ENCODE measurements around the gene ELN.

The ELN gene

DNA sequence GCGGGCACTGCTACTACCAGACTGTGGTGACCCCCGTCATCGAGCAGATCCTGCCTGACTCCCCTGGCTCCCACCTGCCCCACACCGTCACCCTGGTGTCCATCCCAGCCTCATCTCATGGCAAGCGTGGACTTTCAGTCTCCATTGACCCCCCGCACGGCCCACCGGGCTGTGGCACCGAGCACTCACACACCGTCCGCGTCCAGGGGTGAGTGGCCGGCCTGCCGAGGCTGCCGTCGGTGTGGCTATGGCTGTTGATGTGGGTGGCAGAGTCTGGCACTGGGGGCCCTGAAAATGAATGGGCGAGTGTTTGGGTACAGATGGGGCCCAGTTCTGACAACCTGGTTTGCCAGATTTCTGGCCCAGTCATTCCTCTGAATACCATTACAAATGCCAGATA, 71.1 kb downstream of the ELN start:
- no peak for DNase-seq
- in situ Hi-C loops (cut with MboI; ENCODE audit: low pct_unique_long_range_greater_than_20kb, low sequenced_read_pairs): no loop called here

DNA sequence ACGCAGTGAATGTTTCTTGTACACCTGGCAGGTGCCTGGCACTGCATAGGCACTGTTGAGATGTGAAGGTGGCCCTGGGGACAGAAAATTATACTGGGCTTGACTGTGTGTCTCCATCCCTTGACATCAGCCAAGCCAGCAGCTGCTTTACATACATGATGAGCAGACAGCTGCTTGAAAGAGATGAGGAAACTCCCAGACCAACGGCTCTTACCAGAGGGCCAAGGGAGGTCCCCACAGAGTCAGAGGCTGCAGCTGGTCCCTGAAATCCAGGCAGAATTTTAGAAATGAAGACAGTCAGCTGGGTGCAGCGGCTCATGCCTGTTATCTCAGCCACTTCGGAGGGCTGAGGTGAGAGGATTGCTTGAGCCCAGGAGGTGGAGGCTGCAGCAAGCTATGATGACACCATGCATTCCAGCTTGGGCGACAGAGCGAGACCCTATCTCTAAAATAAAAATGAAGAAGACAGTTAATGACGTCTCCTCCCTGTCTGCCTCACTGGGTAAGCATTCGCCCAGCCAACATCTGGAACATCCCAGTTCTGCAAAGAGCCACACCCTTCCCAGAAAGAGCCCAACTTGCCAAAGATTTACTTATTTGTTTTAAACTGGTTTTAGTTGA, 73.2 kb downstream of the ELN start:
- DNase-seq: no peak
- in situ Hi-C loops (cut with MboI; ENCODE audit: low pct_unique_long_range_greater_than_20kb, low sequenced_read_pairs): no loop called here

DNA sequence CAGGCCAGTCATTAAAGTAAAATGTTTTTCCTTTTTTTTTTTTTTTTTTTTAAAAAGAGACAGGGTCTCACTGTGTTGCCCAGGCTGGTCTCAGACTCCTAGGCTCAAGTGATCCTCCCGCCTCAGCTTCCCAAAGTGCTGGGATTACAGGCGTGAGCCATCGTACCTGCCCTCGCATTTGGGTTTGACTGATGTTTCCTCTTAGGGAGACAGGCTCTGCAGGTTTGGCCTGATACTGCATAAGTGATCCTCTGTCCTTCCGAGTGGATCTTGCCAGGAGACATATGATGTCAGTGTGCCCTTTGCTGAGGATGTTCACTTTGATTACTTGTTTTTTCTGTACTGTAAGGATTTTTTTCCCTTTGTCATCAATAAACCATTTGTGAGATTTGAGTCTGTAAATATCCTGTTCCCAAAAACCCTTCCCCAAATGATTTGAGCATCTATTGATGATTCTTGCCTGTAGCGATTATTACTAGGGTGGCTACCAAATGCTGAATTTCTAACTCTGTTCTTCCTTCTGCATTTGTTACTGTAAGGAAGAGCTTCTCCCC, 75.3 kb downstream of the ELN start:
- DNase-seq: no peak
- in situ Hi-C loops (cut with MboI; ENCODE audit: low pct_unique_long_range_greater_than_20kb, low sequenced_read_pairs): no loop called here

DNA sequence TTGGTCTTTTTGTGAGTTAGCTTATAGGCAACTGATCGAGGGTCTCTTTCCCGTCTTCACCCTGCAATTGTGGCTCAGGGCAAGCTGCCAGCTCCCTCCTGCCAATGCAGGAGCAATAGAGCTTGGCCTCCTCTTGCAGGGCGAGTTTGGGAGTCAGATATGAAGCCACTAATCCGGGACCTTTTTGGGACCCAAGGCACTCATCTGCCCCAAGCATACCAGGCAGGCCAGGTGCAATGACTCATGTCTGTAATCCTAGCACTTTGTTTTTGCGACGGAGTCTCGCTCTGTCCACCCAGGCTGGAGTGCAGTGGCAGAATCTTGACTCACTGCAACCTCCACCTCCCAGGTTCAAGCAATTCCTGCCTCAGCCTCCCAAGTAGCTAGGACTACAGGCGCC, 76.7 kb downstream of the ELN start:
- DNase-seq: no peak

DNA sequence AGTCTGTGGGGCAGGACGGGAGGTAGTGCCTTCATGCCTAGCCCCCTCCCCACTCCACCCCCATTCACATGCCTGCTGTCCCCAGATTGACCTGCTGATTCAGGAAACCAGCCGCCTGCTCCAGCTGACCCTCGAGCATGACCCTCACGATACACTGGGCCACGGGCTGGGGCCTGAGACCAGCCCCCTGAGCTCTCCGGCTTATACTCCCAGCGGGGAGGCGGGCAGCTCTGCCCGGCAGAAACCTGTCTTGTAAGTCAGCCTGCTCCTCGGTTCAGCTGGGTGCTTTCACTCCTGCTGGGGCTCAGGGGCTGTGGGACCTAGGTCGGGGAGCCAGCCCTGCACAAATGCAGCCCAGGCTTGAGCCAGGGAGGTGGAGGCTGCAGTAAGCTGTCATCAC, 78.0 kb downstream of the ELN start:
- DNase-seq: no peak
- in situ Hi-C loops (cut with MboI; ENCODE audit: low pct_unique_long_range_greater_than_20kb, low sequenced_read_pairs): no loop called here

More for the DNA sequence above, 76.7 kb downstream of the ELN start:
- in situ Hi-C loops (cut with MboI; ENCODE audit: low pct_unique_long_range_greater_than_20kb, low sequenced_read_pairs): no loop called here

DNA sequence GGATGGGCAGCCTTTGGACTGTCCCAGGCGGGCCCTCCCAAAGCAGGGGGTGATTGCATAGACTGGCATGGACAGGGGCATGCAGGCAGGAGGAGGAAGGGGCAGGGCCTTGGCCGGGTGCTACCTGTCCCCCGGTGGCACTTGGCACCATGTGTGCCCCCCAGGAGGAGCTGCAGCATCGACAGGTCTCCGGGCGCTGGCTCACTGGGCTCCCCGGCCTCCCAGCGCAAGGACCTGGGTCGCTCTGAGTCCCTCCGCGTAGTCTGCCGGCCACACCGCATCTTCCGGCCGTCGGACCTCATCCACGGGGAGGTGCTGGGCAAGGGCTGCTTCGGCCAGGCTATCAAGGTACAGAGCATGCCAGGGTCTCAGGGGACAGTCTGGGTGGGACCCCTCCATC, 78.9 kb downstream of the ELN start:
- in situ Hi-C loops (cut with MboI; ENCODE audit: low pct_unique_long_range_greater_than_20kb, low sequenced_read_pairs): no loop called here
- no peak for DNase-seq

DNA sequence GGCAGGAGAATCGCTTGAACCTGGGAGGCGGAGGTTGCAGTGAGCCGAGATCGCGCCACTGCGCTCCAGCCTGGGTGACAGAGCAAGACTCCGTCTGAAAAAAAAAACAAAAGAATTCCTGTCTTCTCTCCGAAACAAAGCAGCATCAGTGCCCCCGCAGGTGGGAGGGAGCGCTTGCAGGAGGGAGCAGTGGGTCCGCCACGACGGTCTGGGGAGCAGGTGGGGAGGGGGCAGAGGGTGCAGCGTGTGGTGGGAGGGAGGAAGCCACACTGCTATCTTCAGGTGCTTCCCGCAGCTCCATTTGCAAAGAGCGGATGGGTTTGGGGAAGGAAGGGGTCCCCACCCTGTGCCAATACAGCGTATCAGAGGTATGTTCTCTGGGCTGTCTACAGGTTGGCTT, 87.4 kb downstream of the ELN start:
- in situ Hi-C loops (cut with MboI; ENCODE audit: low pct_unique_long_range_greater_than_20kb, low sequenced_read_pairs): no loop called here
- no peak for DNase-seq

DNA sequence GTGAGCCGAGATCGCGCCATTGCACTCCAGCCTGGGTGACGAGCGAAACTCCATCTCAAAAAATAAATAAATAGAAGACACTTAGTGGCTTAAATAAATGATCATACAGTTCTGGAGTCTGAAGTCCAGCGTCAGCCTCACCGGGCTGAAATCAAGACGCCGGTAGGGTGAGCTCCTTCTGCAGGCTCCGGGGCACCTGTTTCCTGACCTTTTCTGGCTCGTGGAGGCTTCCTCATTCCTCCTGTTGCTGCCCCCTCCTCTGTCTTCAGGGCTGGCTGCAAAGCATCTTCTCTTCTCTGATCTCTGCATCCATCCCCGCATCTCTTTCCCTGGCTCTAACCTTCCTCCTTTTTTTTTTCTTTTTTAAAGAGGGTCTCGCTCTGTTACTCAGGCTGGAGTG, 88.4 kb downstream of the ELN start:
- in situ Hi-C loops (cut with MboI; ENCODE audit: low pct_unique_long_range_greater_than_20kb, low sequenced_read_pairs): no loop called here
- DNase-seq: no peak
